HG03066 (cell line): ENCODE results near the gene TULP4.

Source experiments
- ATAC-seq: cut with Tn5 transposase; IDR thresholded peaks from one replicate; pipeline ENCODE4 v1.9.1; 2021; ENCODE audit warnings: low read depth; ENCODE audit not compliant: unreplicated experiment

The TULP4 gene, protein sequence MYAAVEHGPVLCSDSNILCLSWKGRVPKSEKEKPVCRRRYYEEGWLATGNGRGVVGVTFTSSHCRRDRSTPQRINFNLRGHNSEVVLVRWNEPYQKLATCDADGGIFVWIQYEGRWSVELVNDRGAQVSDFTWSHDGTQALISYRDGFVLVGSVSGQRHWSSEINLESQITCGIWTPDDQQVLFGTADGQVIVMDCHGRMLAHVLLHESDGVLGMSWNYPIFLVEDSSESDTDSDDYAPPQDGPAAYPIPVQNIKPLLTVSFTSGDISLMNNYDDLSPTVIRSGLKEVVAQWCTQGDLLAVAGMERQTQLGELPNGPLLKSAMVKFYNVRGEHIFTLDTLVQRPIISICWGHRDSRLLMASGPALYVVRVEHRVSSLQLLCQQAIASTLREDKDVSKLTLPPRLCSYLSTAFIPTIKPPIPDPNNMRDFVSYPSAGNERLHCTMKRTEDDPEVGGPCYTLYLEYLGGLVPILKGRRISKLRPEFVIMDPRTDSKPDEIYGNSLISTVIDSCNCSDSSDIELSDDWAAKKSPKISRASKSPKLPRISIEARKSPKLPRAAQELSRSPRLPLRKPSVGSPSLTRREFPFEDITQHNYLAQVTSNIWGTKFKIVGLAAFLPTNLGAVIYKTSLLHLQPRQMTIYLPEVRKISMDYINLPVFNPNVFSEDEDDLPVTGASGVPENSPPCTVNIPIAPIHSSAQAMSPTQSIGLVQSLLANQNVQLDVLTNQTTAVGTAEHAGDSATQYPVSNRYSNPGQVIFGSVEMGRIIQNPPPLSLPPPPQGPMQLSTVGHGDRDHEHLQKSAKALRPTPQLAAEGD (N-terminal part only)

GRCh38 chr6:158312165-158312564 lies at the start of gene TULP4:
TSS of gene TULP4 (plus strand) at chr6:158312465. CDS start at chr6:158314017, 1,552 bp downstream.
- no peak for ATAC-seq

- ATAC-seq, result no peak
These were observed 49.5 kb upstream of the TULP4 start for GRCh38 chr6:158262755-158263154.

DNA sequence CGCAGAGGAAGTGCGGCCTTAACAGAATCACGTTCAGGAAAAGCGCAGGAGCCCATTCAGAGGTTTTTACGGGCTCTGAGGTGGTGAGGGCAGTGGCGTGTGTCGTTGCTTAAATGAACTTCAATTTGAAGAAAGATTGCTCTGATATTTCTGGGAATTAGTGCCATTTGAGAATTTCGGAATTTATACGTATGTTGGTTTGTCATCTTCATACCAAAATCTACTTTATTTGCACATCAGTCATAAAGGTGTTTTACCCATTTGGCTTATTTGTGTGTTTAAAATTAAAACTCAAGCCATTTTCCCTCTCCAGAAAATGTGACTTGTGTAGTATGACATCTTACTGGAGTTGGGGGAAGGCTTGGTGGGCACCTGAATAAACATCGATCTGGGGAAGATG lies 48.1 kb upstream of the TULP4 start:
- ATAC-seq, result no peak

DNA sequence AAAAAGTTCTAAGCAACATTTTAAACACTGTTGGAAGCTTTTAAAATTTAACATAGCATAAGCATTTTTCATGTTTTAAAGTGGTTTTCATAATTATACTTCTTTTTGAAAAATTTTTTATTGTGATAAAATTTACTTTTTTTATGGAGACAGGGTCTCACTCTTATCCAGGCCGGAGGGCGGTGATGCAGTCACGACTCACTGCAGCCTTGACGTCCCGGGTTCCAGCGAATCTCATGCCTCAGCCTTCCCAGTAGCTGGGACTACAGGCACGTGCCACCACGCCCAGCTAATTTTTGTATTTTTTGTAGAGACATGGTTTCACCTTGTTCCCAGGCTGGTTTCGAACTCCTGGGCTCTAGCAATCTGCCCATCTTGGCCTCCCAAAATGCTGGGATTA lies 46.1 kb upstream of the TULP4 start:
- no peak for ATAC-seq

DNA sequence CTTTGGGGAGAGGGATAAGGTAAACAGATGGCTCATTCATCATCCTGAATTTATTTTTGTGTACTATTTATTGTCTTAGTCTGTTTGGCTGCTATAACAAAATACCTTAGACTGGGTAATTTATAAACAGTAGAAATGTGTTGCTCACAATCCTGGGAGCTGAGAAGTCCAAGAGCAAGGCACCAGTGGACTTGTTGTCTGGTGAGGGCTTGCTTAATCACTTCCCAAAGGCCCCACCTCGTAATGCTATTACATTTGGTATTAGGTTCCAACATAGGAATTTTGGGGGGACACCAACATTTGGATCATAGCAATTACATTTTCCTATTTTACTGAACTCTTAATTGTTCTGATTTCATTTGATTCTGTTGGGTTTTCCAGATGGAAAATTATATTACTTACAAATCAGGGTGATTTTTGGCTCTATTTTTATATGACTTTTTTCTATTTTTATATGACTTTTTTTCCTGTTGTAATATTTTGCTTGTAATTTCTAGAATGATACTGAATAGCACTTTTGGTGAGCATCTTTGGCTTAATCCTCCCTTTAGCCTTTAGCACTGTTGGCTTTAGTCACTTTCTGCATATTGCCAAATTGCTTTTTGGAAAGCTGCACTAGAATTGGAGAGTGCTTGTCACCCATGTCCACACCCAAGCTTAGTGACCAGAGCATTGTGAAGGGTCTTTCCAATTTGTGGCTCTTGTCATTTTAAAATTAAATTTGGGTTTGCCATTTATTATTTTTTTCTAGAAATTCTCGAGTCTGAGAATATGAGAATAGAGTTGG lies 43.7 kb upstream of the TULP4 start:
- ATAC-seq, result no peak

- ATAC-seq, result no peak
These were observed 42.6 kb upstream of the TULP4 start for GRCh38 chr6:158269657-158270056.

- ATAC-seq, result no peak
These were observed 41.7 kb upstream of the TULP4 start for GRCh38 chr6:158270389-158271127.

- no peak for ATAC-seq
These were observed 39.9 kb upstream of the TULP4 start for GRCh38 chr6:158272324-158272723.

- ATAC-seq, result no peak
These were observed 34.3 kb upstream of the TULP4 start for GRCh38 chr6:158278004-158278403.

DNA sequence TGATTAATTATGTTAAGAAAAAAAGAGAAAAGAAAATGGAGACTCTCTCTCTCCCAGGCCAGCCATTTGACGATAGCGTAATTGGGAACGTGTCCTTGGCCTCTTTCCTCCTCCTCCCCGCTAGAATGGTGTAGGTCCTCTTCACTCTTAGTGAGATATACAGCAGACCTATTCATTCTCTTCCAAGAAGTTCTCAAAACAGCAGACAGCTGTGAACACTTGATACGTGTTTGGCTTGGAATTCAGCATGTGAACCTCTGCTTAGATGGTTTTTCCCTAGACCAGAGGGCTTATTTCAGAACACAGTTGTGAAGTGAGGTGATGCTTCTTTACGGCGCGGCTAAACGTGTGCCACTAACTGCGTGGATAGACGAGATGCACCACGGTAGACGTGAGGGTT lies 32.6 kb upstream of the TULP4 start:
- no peak for ATAC-seq

DNA sequence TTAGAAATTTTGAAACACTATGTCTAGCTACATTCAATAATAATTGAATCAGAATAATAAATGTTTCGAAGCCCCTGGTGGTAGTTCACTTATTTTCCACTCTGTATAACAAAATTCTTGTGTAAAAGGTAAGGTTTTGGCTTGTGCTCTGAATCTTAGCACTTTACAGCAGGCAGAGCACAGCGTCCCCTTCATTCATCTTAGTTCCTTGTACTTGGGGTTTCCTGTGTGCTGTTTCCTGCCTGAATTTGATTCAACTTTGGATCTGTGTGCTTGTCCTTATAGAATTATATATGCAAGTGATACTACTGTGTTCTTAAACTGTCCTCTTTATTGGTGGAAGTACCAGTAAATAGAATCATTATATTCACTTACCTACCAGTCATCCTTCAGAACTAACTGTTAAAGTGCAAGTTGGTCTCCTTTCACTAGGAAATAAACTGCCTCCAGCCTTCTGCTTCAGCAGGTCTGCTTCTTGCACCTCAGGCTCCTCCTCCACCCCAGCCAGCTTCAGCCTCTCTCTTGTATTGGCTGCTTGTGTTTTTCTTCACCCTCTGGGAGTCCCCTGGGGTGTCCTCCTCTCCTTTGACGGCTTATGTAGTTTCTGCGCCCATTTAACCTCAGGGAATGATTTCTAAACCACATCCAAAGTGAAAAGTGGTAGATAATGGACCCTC lies 28.8 kb upstream of the TULP4 start:
- no peak for ATAC-seq

DNA sequence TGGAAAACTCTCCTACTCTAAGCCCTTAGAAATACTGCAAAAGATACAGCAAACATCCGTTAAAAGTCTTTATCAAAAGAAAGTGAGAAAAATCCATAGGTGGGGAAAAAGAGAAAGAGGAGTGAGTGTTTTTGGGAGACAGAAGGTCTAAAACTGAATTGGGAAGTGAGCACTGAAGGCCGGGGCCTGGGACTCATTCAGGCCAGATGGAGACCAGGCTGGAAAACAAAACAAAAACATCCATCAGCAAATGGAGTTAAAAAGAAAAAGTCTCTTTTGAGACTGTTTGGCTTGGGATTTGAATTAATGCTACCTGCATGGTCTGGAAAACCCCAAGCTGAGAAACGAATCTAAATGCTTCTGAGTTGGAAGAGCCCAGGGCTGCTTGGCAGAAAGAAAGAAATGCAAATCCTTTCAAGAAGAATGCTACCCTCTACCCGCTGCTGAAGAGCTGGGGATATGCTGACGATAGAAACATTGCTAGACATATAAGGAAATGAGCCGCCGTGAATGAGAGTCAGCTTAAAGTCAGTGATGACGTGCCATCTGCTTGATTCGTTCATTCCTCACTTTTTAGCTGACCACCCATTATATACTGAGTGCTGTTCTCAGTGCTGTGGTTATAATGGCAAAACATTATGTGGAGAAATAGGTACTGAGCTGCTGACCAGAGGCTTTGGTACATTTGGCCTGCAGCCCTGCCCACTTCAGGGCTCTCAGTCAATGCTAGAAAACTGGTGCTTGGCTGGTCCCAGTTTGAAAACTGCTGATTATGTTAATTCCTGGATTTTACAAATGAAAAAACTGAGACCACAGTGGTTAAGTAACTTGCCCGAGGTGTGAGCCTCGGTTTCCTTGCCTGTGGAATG lies 28.0 kb upstream of the TULP4 start:
- ATAC-seq, result no peak

- ATAC-seq, result no peak
These were observed 27.2 kb upstream of the TULP4 start for GRCh38 chr6:158284876-158285655.

DNA sequence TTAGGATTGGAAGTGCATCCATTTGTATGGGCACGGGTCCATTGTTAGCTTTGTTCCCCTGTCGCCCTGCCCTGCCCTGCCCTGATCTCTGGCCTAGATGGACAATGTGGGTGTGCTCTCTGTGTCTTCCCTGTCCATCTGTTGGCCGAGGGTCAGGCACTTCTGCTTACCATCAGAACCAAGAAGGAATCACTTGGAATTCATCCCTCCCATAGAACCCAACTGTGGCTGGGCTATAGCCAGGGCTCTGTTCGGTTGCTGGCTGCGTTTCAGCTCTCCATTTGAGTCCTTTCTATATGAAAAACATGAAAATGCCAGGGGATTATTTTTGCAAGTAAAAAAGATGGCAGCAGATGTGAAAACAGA lies 26.6 kb upstream of the TULP4 start:
- no peak for ATAC-seq

GRCh38 chr6:158286413-158286812 lies 25.9 kb upstream of the TULP4 start:
- ATAC-seq, result no peak

DNA sequence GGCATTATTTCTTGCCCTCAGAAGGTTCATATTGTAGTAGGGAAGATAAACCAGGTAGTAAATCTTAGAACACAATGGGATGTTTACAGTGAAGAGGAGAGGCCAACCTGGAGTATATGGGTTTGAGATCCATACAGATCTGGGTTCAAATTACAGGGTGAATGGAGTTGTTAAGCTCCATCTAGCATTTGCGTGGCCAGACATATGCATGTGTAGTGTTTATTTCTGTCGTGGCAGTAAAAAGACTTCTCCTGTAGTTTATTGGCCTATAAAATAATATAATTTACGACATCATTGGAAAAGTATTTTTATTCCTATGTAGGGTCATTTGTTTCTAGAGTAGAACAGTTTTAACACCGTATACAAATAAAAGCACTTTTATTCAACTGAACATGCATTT lies 25.2 kb upstream of the TULP4 start:
- ATAC-seq, result no peak

GRCh38 chr6:158290040-158290439 lies 22.2 kb upstream of the TULP4 start:
- peak; percentile 60 for ATAC-seq

- peak; percentile 83 for ATAC-seq
These were observed 21.6 kb upstream of the TULP4 start for GRCh38 chr6:158290659-158291058.
